HepG2 (cell line): Measurements from ENCODE around the gene GSK3B. TPM values are rescaled to one million over a fixed set of nuclear protein-coding genes. Genes with fewer than 3 reads are reported as not detected.

ENCODE experiments used
- ATAC-seq: fragments of 200-7000 bp; cut with Tn5 transposase; 3 replicates; pipeline ENCODE4 v1.9.1; 2020; ENCODE audit warnings: mild to moderate bottlenecking, moderate library complexity
- BruUV-seq: library from RNA; stranded (reverse); fragments of 400-500 nt; replicated peaks from 2 replicates; lab custom pipeline; 2021; lab: Mats Ljungman, UMichigan
- CTCF ChIA-PET: fragments of 300-600 bp; formaldehyde crosslinking; extraction: SDS; loops from one replicate; lab custom pipeline; 2021; ENCODE audit warnings: low total read pairs, inconsistent platforms, low intra/inter-chr PET ratio; lab: Yijun Ruan, JAX
- POLR2A ChIA-PET: fragments of 350-600 bp; sonication (Branson Sonifier 250); formaldehyde crosslinking; loops from one replicate; lab custom pipeline; 2020; ENCODE audit warnings: antibody characterized with exemption, inconsistent platforms; lab: Yijun Ruan, JAX
- DNase-seq: peaks from one replicate; pipeline ENCODE4 v3.0.0-alpha.2; 2015; ENCODE audit warnings: low spot score
- FAIRE-seq: peaks from 3 replicates; lab custom pipeline; 2011; peaks lifted over from hg19 to GRCh38; lab: Jason Lieb, UNC
- H2AFZ ChIP-seq: one replicate; pipeline ENCODE4 v1.6.1; 2011; ENCODE audit warnings: low read length, inconsistent platforms
- H3K27ac ChIP-seq: fragments of 300-600 bp; 3 replicates; pipeline ENCODE4 v1.8.0; 2011; ENCODE audit warnings: mixed run types, mild to moderate bottlenecking, mixed read lengths, low read length, inconsistent platforms; ENCODE audit not compliant: insufficient read depth; ENCODE audit errors: extremely low read length
- H3K27me3 ChIP-seq, 2 experiments: fragments of 200-600 bp in 1 of 2; 2 replicates in 1 of 2; 3 replicates in 1 of 2; pipeline versions ENCODE4 v1.6.0 to v1.8.0; 2011; ENCODE audit warnings: low read length in 2 of 2, mild to moderate bottlenecking in 2 of 2, moderate library complexity in 2 of 2, inconsistent platforms in 1 of 2; ENCODE audit not compliant: insufficient read depth in 2 of 2, control insufficient read depth in 1 of 2
- H3K36me3 ChIP-seq, 2 experiments: fragments of 200-600 bp in 1 of 2; replicated peaks in 1 of 2; 2 replicates in 1 of 2; 3 replicates in 1 of 2; pipeline versions ENCODE4 v1.5.1 to v1.8.0; 2011; ENCODE audit warnings: low read length in 2 of 2, inconsistent platforms in 1 of 2; ENCODE audit not compliant: insufficient read depth in 2 of 2, control insufficient read depth in 1 of 2
- H3K4me1 ChIP-seq: 2 replicates; pipeline ENCODE4 v1.5.1; 2012; ENCODE audit warnings: low read length, inconsistent platforms; ENCODE audit not compliant: insufficient read depth
- H3K4me2 ChIP-seq: 2 replicates; pipeline ENCODE4 v1.6.0; 2011; ENCODE audit warnings: low read depth, low read length, inconsistent platforms
- H3K4me3 ChIP-seq, 3 experiments: fragments of 200-600 bp in 1 of 3; sonication (generic), shearing (Covaris generic) in 1 of 3; replicated peaks in 1 of 3; 2 replicates each; pipeline ENCODE4 v1.5.1; 2011 to 2016; ENCODE audit warnings: low read length in 3 of 3, inconsistent platforms in 2 of 3, low read depth in 2 of 3, mild to moderate bottlenecking in 2 of 3, control low read depth in 1 of 3, mixed read lengths in 1 of 3; ENCODE audit not compliant: insufficient read depth in 1 of 3
- H3K79me2 ChIP-seq: one replicate; pipeline ENCODE4 v1.6.1; 2011; ENCODE audit warnings: low read length, inconsistent platforms; ENCODE audit not compliant: insufficient read depth
- H3K9ac ChIP-seq: 2 replicates; pipeline ENCODE4 v1.6.0; 2011; ENCODE audit warnings: mild to moderate bottlenecking, low read depth, low read length, inconsistent platforms; ENCODE audit not compliant: insufficient read depth
- H3K9me3 ChIP-seq: 2 replicates; pipeline ENCODE4 v1.5.1; 2012; ENCODE audit warnings: mild to moderate bottlenecking, low read length
- H4K20me1 ChIP-seq: 2 replicates; pipeline ENCODE4 v1.6.0; 2011; ENCODE audit warnings: inconsistent platforms, mild to moderate bottlenecking, low read length, moderate library complexity; ENCODE audit not compliant: insufficient read depth
- ARNT ChIP-seq: fragments of 450-650 bp; IDR thresholded peaks from 2 replicates; pipeline ENCODE4 v1.6.1; 2017
- NFE2 ChIP-seq: sonication (generic); formaldehyde crosslinking; IDR thresholded peaks from 2 replicates; pipeline ENCODE4 v1.4.0; 2020; ENCODE audit warnings: missing genetic modification reagents
- RBAK ChIP-seq: sonication (generic); formaldehyde crosslinking; IDR thresholded peaks from 2 replicates; pipeline ENCODE4 v1.5.1; 2020; ENCODE audit warnings: mild to moderate bottlenecking, missing genetic modification reagents
- SOX6 ChIP-seq, 2 experiments: fragments of 450-650 bp in 1 of 2; sonication (generic) in 1 of 2; formaldehyde crosslinking in 1 of 2; IDR thresholded peaks; 2 replicates each; pipeline versions ENCODE4 v1.4.0 to v1.6.1; 2017 to 2020; ENCODE audit warnings: antibody characterized with exemption in 1 of 2, mild to moderate bottlenecking in 1 of 2, missing genetic modification reagents in 1 of 2
- TCF7L2 ChIP-seq: IDR thresholded peaks from 2 replicates; pipeline ENCODE4 v1.6.1; 2011; ENCODE audit warnings: mild to moderate bottlenecking, low read depth, low read length, moderate library complexity
- TP53 ChIP-seq: sonication (generic); formaldehyde crosslinking; conservative IDR thresholded peaks from 2 replicates; pipeline ENCODE4 v1.4.0; 2020; ENCODE audit warnings: missing genetic modification reagents
- ZNF674 ChIP-seq: sonication (generic); formaldehyde crosslinking; IDR thresholded peaks from 2 replicates; pipeline ENCODE4 v1.5.0; 2020; ENCODE audit warnings: low read depth, mild to moderate bottlenecking, missing genetic modification reagents
- ZNF777 ChIP-seq: sonication (generic); formaldehyde crosslinking; IDR thresholded peaks from 2 replicates; pipeline ENCODE4 v1.4.0; 2020; ENCODE audit warnings: missing genetic modification reagents
- WGBS: methylation state at CpG from one replicate; pipeline ENCODE4 v1.1.6; 2017; ENCODE audit warnings: low lambda C conversion rate; 5-methylcytosine and 5-hydroxymethylcytosine counted together
- in situ Hi-C: cut with HindIII; loops from 2 replicates; pipeline ENCODE4 v1.10.0; 2017; ENCODE audit warnings: low pct_unique_long_range_greater_than_20kb; ENCODE audit not compliant: extremely low pct_ligation_motif_present
- intact Hi-C: fragments of 100-400 bp; cut with micrococcal nuclease; formaldehyde crosslinking; loops from one replicate; pipeline ENCODE4 v1.10.0; 2022; ENCODE audit not compliant: unreplicated experiment
- polyA plus RNA-seq, 8 experiments: library from polyadenylated mRNA; depleted of rRNA in 3 of 8; stranded (reverse) in 7 of 8; unstranded in 1 of 8; fragments of >200 nt; fragmentation: Illumina TruSeq in 4 of 8; extraction: Trizol in 4 of 8; gene quantifications; 2 replicates each; pipeline versions ENCODE4 v1.2.1 to v1.2.3, GENCODE V29; 2011 to 2016; ENCODE audit warnings: low read depth in 4 of 8, missing spikeins in 1 of 8, mixed read lengths in 1 of 8; ENCODE audit not compliant: insufficient read depth in 1 of 8
- total RNA-seq, 5 experiments: library from RNA; depleted of rRNA; stranded (reverse); fragments of >200 nt; fragmentation: Illumina TruSeq; extraction: Trizol; gene quantifications; 2 replicates each; pipeline ENCODE4 v1.2.3, GENCODE V29; 2016; ENCODE audit warnings: low read depth in 1 of 5
- TF ChIP-seq, protein P1 (sequence below): sonication (generic); formaldehyde crosslinking; IDR thresholded peaks from 2 replicates; pipeline ENCODE4 v1.5.0; 2020; ENCODE audit warnings: missing genetic modification reagents
- TF ChIP-seq, protein P2 (sequence below): IDR thresholded peaks from 2 replicates; pipeline ENCODE4 v1.6.1; 2012; ENCODE audit warnings: inconsistent platforms
- TF ChIP-seq, protein P3 (sequence below): sonication (generic); formaldehyde crosslinking; IDR thresholded peaks from 2 replicates; pipeline ENCODE4 v1.4.0; 2020; ENCODE audit warnings: missing genetic modification reagents
- TF ChIP-seq, protein P4 (sequence below): sonication (generic); formaldehyde crosslinking; IDR thresholded peaks from 2 replicates; pipeline ENCODE4 v1.5.0; 2020; ENCODE audit warnings: mild to moderate bottlenecking, missing genetic modification reagents
- TF ChIP-seq, protein P5 (sequence below), 2 experiments: IDR thresholded peaks; 2 replicates each; pipeline ENCODE4 v1.6.1; 2011 to 2012; ENCODE audit warnings: low read length in 2 of 2, borderline replicate concordance in 1 of 2, low read depth in 1 of 2, mild to moderate bottlenecking in 1 of 2, moderate library complexity in 1 of 2
- TF ChIP-seq, protein P6 (sequence below): sonication (generic); formaldehyde crosslinking; IDR thresholded peaks from 2 replicates; pipeline ENCODE4 v1.4.0; 2020; ENCODE audit warnings: missing genetic modification reagents

GSK3B gene
- total and polyA plus RNA-seq, 2 of the 13 experiments (the other 11 are each of a cell fraction or from before 2014, with no cell fraction given): 22.3 to 30.1 TPM

DNA sequence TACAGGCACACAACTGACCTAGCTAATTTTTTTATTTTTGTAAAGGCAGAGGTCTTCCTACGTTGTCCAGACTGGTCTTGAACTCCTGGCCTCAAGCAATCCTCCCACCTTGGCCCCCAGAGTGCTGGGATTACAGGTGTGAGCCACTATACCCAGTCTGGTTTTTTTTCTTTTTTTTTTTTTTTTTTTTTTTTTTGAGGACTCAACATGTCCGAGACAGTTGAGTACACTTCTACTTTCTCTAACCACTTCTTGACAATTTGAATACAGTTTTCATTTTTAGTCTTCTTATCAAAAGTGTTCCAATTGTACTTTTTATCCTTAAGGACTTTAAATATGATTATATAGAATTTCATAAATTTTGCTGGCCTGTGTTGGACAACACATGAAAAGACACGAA lies 7.4 kb upstream of the GSK3B start:
- Histone ChIP-seq H3K9me3 (no peaks in the 10 kb centered on the region), H3K27ac (no peak overlapping the region), H2AFZ (no peak overlapping the region), H3K4me2 (no peak overlapping the region), H3K4me3 (no peak overlapping the region), H3K27me3 (no peaks in the 10 kb centered on the region), H3K36me3 (no peaks in the 10 kb centered on the region; a peak in 1 of 5 replicates), H4K20me1 (no peaks in the 10 kb centered on the region), H3K79me2 (peaks cover 9% of the 10 kb centered on the region), H3K9ac (no peak overlapping the region), H3K4me1 (peaks cover 16% of the 10 kb centered on the region)
- BruUV-seq: no TSS peak
- FAIRE-seq (no peak), DNase-seq (no peak), ATAC-seq (no peak)
- POLR2A ChIA-PET: no interaction called here
- CTCF ChIA-PET: no interaction called here
- WGBS: 97% methylated on average over 3 of the region's 3 CpGs
- in situ Hi-C loops: no loop called here
- intact Hi-C loops: no loop called here
- TF ChIP-seq, protein P1, sequence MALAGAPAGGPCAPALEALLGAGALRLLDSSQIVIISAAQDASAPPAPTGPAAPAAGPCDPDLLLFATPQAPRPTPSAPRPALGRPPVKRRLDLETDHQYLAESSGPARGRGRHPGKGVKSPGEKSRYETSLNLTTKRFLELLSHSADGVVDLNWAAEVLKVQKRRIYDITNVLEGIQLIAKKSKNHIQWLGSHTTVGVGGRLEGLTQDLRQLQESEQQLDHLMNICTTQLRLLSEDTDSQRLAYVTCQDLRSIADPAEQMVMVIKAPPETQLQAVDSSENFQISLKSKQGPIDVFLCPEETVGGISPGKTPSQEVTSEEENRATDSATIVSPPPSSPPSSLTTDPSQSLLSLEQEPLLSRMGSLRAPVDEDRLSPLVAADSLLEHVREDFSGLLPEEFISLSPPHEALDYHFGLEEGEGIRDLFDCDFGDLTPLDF (CRISPR knock-in tag): no peak
- TF ChIP-seq RBAK (CRISPR knock-in tag) (no peak), TCF7L2 (no peak), TP53 (CRISPR knock-in tag) (no peak), ARNT (no peak), SOX6 (IDR thresholded peaks at IDR 0.05) (no peak), SOX6 (CRISPR knock-in tag; IDR thresholded peaks at IDR 0.05) (no peak), NFE2 (CRISPR knock-in tag) (no peak), ZNF674 (CRISPR knock-in tag) (no peak), ZNF777 (CRISPR knock-in tag) (no peak)
- TF ChIP-seq, protein P2, sequence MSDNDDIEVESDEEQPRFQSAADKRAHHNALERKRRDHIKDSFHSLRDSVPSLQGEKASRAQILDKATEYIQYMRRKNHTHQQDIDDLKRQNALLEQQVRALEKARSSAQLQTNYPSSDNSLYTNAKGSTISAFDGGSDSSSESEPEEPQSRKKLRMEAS: no peak
- TF ChIP-seq, protein P3, sequence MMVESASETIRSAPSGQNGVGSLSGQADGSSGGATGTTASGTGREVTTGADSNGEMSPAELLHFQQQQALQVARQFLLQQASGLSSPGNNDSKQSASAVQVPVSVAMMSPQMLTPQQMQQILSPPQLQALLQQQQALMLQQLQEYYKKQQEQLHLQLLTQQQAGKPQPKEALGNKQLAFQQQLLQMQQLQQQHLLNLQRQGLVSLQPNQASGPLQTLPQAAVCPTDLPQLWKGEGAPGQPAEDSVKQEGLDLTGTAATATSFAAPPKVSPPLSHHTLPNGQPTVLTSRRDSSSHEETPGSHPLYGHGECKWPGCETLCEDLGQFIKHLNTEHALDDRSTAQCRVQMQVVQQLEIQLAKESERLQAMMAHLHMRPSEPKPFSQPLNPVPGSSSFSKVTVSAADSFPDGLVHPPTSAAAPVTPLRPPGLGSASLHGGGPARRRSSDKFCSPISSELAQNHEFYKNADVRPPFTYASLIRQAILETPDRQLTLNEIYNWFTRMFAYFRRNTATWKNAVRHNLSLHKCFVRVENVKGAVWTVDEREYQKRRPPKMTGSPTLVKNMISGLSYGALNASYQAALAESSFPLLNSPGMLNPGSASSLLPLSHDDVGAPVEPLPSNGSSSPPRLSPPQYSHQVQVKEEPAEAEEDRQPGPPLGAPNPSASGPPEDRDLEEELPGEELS (CRISPR knock-in tag): no peak
- TF ChIP-seq, protein P4, sequence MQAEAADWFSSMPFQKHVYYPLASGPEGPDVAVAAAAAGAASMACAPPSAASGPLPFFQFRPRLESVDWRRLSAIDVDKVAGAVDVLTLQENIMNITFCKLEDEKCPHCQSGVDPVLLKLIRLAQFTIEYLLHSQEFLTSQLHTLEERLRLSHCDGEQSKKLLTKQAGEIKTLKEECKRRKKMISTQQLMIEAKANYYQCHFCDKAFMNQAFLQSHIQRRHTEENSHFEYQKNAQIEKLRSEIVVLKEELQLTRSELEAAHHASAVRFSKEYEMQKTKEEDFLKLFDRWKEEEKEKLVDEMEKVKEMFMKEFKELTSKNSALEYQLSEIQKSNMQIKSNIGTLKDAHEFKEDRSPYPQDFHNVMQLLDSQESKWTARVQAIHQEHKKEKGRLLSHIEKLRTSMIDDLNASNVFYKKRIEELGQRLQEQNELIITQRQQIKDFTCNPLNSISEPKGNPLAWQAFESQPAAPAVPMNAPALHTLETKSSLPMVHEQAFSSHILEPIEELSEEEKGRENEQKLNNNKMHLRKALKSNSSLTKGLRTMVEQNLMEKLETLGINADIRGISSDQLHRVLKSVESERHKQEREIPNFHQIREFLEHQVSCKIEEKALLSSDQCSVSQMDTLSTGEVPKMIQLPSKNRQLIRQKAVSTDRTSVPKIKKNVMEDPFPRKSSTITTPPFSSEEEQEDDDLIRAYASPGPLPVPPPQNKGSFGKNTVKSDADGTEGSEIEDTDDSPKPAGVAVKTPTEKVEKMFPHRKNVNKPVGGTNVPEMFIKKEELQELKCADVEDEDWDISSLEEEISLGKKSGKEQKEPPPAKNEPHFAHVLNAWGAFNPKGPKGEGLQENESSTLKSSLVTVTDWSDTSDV (CRISPR knock-in tag): no peak
- TF ChIP-seq, protein P5, sequence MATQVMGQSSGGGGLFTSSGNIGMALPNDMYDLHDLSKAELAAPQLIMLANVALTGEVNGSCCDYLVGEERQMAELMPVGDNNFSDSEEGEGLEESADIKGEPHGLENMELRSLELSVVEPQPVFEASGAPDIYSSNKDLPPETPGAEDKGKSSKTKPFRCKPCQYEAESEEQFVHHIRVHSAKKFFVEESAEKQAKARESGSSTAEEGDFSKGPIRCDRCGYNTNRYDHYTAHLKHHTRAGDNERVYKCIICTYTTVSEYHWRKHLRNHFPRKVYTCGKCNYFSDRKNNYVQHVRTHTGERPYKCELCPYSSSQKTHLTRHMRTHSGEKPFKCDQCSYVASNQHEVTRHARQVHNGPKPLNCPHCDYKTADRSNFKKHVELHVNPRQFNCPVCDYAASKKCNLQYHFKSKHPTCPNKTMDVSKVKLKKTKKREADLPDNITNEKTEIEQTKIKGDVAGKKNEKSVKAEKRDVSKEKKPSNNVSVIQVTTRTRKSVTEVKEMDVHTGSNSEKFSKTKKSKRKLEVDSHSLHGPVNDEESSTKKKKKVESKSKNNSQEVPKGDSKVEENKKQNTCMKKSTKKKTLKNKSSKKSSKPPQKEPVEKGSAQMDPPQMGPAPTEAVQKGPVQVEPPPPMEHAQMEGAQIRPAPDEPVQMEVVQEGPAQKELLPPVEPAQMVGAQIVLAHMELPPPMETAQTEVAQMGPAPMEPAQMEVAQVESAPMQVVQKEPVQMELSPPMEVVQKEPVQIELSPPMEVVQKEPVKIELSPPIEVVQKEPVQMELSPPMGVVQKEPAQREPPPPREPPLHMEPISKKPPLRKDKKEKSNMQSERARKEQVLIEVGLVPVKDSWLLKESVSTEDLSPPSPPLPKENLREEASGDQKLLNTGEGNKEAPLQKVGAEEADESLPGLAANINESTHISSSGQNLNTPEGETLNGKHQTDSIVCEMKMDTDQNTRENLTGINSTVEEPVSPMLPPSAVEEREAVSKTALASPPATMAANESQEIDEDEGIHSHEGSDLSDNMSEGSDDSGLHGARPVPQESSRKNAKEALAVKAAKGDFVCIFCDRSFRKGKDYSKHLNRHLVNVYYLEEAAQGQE (IDR thresholded peaks at IDR 0.05; ENCODE audit: borderline replicate concordance in 1 of 2, low read depth in 1 of 2, low read length in 2 of 2): no peak
- TF ChIP-seq, protein P6, sequence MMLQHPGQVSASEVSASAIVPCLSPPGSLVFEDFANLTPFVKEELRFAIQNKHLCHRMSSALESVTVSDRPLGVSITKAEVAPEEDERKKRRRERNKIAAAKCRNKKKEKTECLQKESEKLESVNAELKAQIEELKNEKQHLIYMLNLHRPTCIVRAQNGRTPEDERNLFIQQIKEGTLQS (CRISPR knock-in tag): no peak
